ENCODE data around the gene LIN54. TPM values are rescaled to one million over a fixed set of nuclear protein-coding genes. Genes with fewer than 3 reads are reported as not detected.

The LIN54 gene
- total and polyA plus RNA-seq, 2 of the 13 experiments (the other 11 are each of a cell fraction or from before 2014, with no cell fraction given): 25.2 to 32.9 TPM

- peaks cover 68% of the 10 kb centered on the region for H3K4me1 ChIP-seq (ENCODE audit: insufficient read depth, low read length)
- CTCF ChIA-PET (ENCODE audit: low intra/inter-chr PET ratio, low total read pairs): no interaction called here
- no peaks in the 10 kb centered on the region; a peak in 1 of 5 replicates for H3K27me3 ChIP-seq (ENCODE audit: control insufficient read depth in 1 of 2, insufficient read depth in 2 of 2, low read length in 2 of 2)
- no peak overlapping the region for H3K4me3 ChIP-seq (replicated peaks in 1 of 3; ENCODE audit: insufficient read depth in 1 of 3, low read depth in 2 of 3, low read length in 3 of 3)
- peaks cover 94% of the 10 kb centered on the region for H3K79me2 ChIP-seq (ENCODE audit: insufficient read depth, low read length)
- TF ChIP-seq HNRNPK (IDR thresholded peaks at IDR 0.05; ENCODE audit: low read depth, low read length, poor library complexity, severe bottlenecking) (peak; percentile 91), GFI1 (CRISPR knock-in tag; IDR thresholded peaks at IDR 0.05; ENCODE audit: borderline replicate concordance) (no peak), ZNF329 (CRISPR knock-in tag; IDR thresholded peaks at IDR 0.05; ENCODE audit: low read depth) (no peak), MEIS1 (CRISPR knock-in tag; IDR thresholded peaks at IDR 0.05; ENCODE audit: borderline replicate concordance) (no peak)
- H3K36me3 ChIP-seq (replicated peaks in 1 of 2; ENCODE audit: control insufficient read depth in 1 of 2, insufficient read depth in 2 of 2, low read length in 2 of 2): no peaks in the 10 kb centered on the region; a peak in 2 of 5 replicates
- ATAC-seq (no peak), DNase-seq (ENCODE audit: low spot score) (no peak), FAIRE-seq (no peak)
- intact Hi-C loops (cut with micrococcal nuclease; ENCODE audit: unreplicated experiment) (no loop called here), in situ Hi-C loops (cut with HindIII; ENCODE audit: extremely low pct_ligation_motif_present, low pct_unique_long_range_greater_than_20kb) (no loop called here)
- 96% methylated on average over 3 of the region's 3 CpGs for WGBS (ENCODE audit: low lambda C conversion rate)
- H4K20me1 ChIP-seq (ENCODE audit: insufficient read depth, low read length): peaks cover 6% of the 10 kb centered on the region
- no peak overlapping the region for H3K27ac ChIP-seq (ENCODE audit: extremely low read length, insufficient read depth, low read length)
- H2AFZ ChIP-seq (ENCODE audit: low read length): no peak overlapping the region
- no peak overlapping the region for H3K4me2 ChIP-seq (ENCODE audit: low read depth, low read length)
- POLR2A ChIA-PET: interaction anchor here (1.0 kb wide), 1 partner anchor 33 kb away, joined by 3 read pairs; the partner anchor contains the start of gene COPS4
- H3K9ac ChIP-seq (ENCODE audit: insufficient read depth, low read depth, low read length): no peak overlapping the region
- no TSS peak for BruUV-seq (replicated peaks)
- H3K9me3 ChIP-seq (ENCODE audit: low read length): no peaks in the 10 kb centered on the region
Observed at GRCh38 chr4:83002329-83002728, 8.3 kb downstream of the LIN54 start.

- H3K4me1 ChIP-seq (ENCODE audit: insufficient read depth, low read length): peaks cover 57% of the 10 kb centered on the region
- DNase-seq (ENCODE audit: low spot score) (no peak), ATAC-seq (no peak), FAIRE-seq (no peak)
- H4K20me1 ChIP-seq (ENCODE audit: insufficient read depth, low read length): no peaks in the 10 kb centered on the region; the same call in 1 of the 2 replicates
- no peak overlapping the region for H3K9ac ChIP-seq (ENCODE audit: insufficient read depth, low read depth, low read length)
- no peaks in the 10 kb centered on the region for H3K27me3 ChIP-seq (ENCODE audit: control insufficient read depth in 1 of 2, insufficient read depth in 2 of 2, low read length in 2 of 2)
- no peaks in the 10 kb centered on the region for H3K36me3 ChIP-seq (replicated peaks in 1 of 2; ENCODE audit: control insufficient read depth in 1 of 2, insufficient read depth in 2 of 2, low read length in 2 of 2)
- ChIA-PET POLR2A (no interaction called here), CTCF (ENCODE audit: low intra/inter-chr PET ratio, low total read pairs) (no interaction called here)
- intact Hi-C loops (cut with micrococcal nuclease; ENCODE audit: unreplicated experiment): no loop called here
- H3K4me3 ChIP-seq (replicated peaks in 1 of 3; ENCODE audit: insufficient read depth in 1 of 3, low read depth in 2 of 3, low read length in 3 of 3): no peak overlapping the region
- H3K79me2 ChIP-seq (ENCODE audit: insufficient read depth, low read length): peaks cover 90% of the 10 kb centered on the region
- no TSS peak for BruUV-seq (replicated peaks)
- in situ Hi-C loops (cut with HindIII; ENCODE audit: extremely low pct_ligation_motif_present, low pct_unique_long_range_greater_than_20kb): no loop called here
- no peak overlapping the region for H2AFZ ChIP-seq (ENCODE audit: low read length)
- no peak overlapping the region for H3K27ac ChIP-seq (ENCODE audit: extremely low read length, insufficient read depth, low read length)
- H3K9me3 ChIP-seq (ENCODE audit: low read length): no peaks in the 10 kb centered on the region
- H3K4me2 ChIP-seq (ENCODE audit: low read depth, low read length): no peak overlapping the region
- TF ChIP-seq ZSCAN5A (CRISPR knock-in tag; IDR thresholded peaks at IDR 0.05; ENCODE audit: borderline replicate concordance) (no peak), ARID4A (CRISPR knock-in tag; IDR thresholded peaks at IDR 0.05; ENCODE audit: borderline replicate concordance) (no peak), ZNF691 (CRISPR knock-in tag; IDR thresholded peaks at IDR 0.05; ENCODE audit: borderline replicate concordance, low read depth) (no peak), RELA (CRISPR knock-in tag; IDR thresholded peaks at IDR 0.05) (no peak), GZF1 (CRISPR knock-in tag; IDR thresholded peaks at IDR 0.05) (no peak), ZNF639 (CRISPR knock-in tag; conservative IDR thresholded peaks at IDR 0.05) (no peak)
Observed at GRCh38 chr4:82998898-82999297, 11.7 kb downstream of the LIN54 start.
